Activated naive CD4-positive, alpha-beta T cell treated with anti-CD3 and anti-CD28 coated beads, Interleukin-2, amount 10 ng/mL, durations not matched to agents 7 days and 5 days (primary cell): Measurements from ENCODE around the gene NAT8L.

ENCODE experiments used
- CTCF ChIA-PET: fragments of 350-600 bp; sonication (Branson Sonifier 250); formaldehyde crosslinking; loops from one replicate; lab custom pipeline; 2021; ENCODE audit warnings: antibody characterized with exemption; lab: Charles Lee
- DNase-seq: peaks from one replicate; pipeline ENCODE4 v3.0.0-alpha.2; 2020
- H3K27ac Mint-ChIP-seq: one replicate; pipeline ENCODE4 v1.8.0; 2021; ENCODE audit warnings: mild to moderate bottlenecking, moderate library complexity, mixed read lengths
- H3K27me3 Mint-ChIP-seq: one replicate; pipeline ENCODE4 v1.8.0; 2021; ENCODE audit warnings: mild to moderate bottlenecking, mixed read lengths
- H3K36me3 Mint-ChIP-seq: one replicate; pipeline ENCODE4 v1.8.0; 2021; ENCODE audit warnings: mixed read lengths
- H3K4me1 Mint-ChIP-seq: one replicate; pipeline ENCODE4 v1.8.0; 2021; ENCODE audit warnings: mixed read lengths
- H3K4me3 Mint-ChIP-seq: one replicate; pipeline ENCODE4 v1.8.0; 2021; ENCODE audit warnings: mild to moderate bottlenecking, moderate library complexity, mixed read lengths
- H3K9me3 Mint-ChIP-seq: one replicate; pipeline ENCODE4 v1.8.0; 2021; ENCODE audit warnings: mixed read lengths

NAT8L gene

GRCh38 chr4:2072971-2073807 is 14.1 kb downstream of the NAT8L start:
- DNase-seq = peak; percentile 14
- Mint-ChIP-seq H3K27me3 (no peaks in the 10 kb centered on the region), H3K36me3 (no peaks in the 10 kb centered on the region), H3K9me3 (peaks cover 1% of the 10 kb centered on the region), H3K4me3 (no peak overlapping the region), H3K27ac (no peak overlapping the region), H3K4me1 (no peaks in the 10 kb centered on the region)
- CTCF ChIA-PET = no interaction called here

GRCh38 chr4:2073808-2074481 is 14.8 kb downstream of the NAT8L start:
- H3K9me3 Mint-ChIP-seq = no peaks in the 10 kb centered on the region
- H3K4me3 Mint-ChIP-seq = no peak overlapping the region
- H3K27ac Mint-ChIP-seq = no peak overlapping the region
- DNase-seq = peak; percentile 10
- CTCF ChIA-PET = interaction anchor here (1.1 kb wide), 1 partner anchor 175 kb away, joined by 3 read pairs; no protein-coding TSS in a partner anchor
- no peaks in the 10 kb centered on the region for H3K36me3 Mint-ChIP-seq
- H3K27me3 Mint-ChIP-seq = no peaks in the 10 kb centered on the region
- no peaks in the 10 kb centered on the region for H3K4me1 Mint-ChIP-seq

GRCh38 chr4:2074588-2074987 is 15.5 kb downstream of the NAT8L start:
- Mint-ChIP-seq H3K36me3 (no peaks in the 10 kb centered on the region), H3K4me3 (no peak overlapping the region), H3K27me3 (no peaks in the 10 kb centered on the region), H3K9me3 (no peaks in the 10 kb centered on the region), H3K27ac (no peak overlapping the region), H3K4me1 (no peaks in the 10 kb centered on the region)
- DNase-seq = no peak
- CTCF ChIA-PET = interaction anchor here (1.1 kb wide), 1 partner anchor 175 kb away, joined by 3 read pairs; no protein-coding TSS in a partner anchor

GRCh38 chr4:2075171-2075986 is 16.3 kb downstream of the NAT8L start:
- DNase-seq = peak; percentile 15
- H3K9me3 Mint-ChIP-seq = no peaks in the 10 kb centered on the region
- CTCF ChIA-PET = no interaction called here
- H3K4me1 Mint-ChIP-seq = no peaks in the 10 kb centered on the region
- no peak overlapping the region for H3K27ac Mint-ChIP-seq
- no peaks in the 10 kb centered on the region for H3K27me3 Mint-ChIP-seq
- no peaks in the 10 kb centered on the region for H3K36me3 Mint-ChIP-seq
- no peak overlapping the region for H3K4me3 Mint-ChIP-seq

- Mint-ChIP-seq H3K27me3 (peaks cover under 1% of the 10 kb centered on the region), H3K9me3 (no peaks in the 10 kb centered on the region), H3K36me3 (no peaks in the 10 kb centered on the region), H3K4me3 (no peak overlapping the region), H3K4me1 (no peaks in the 10 kb centered on the region), H3K27ac (no peak overlapping the region)
- peak; percentile 18 for DNase-seq
- CTCF ChIA-PET = no interaction called here
Measured at GRCh38 chr4:2075987-2076907, 17.1 kb downstream of the NAT8L start.

- CTCF ChIA-PET = no interaction called here
- no peaks in the 10 kb centered on the region for H3K36me3 Mint-ChIP-seq
- no peak overlapping the region for H3K27ac Mint-ChIP-seq
- peaks cover 4% of the 10 kb centered on the region for H3K27me3 Mint-ChIP-seq
- no peak for DNase-seq
- H3K4me3 Mint-ChIP-seq = no peak overlapping the region
- H3K9me3 Mint-ChIP-seq = no peaks in the 10 kb centered on the region
- H3K4me1 Mint-ChIP-seq = no peaks in the 10 kb centered on the region
Measured at GRCh38 chr4:2076908-2077536, 17.9 kb downstream of the NAT8L start.

GRCh38 chr4:2077537-2078460 is 18.7 kb downstream of the NAT8L start:
- Mint-ChIP-seq H3K27ac (no peak overlapping the region), H3K36me3 (no peaks in the 10 kb centered on the region), H3K4me1 (no peaks in the 10 kb centered on the region), H3K9me3 (no peaks in the 10 kb centered on the region), H3K27me3 (peaks cover 4% of the 10 kb centered on the region), H3K4me3 (no peak overlapping the region)
- DNase-seq = peak; percentile 18
- CTCF ChIA-PET = no interaction called here

GRCh38 chr4:2078584-2078983 is 19.5 kb downstream of the NAT8L start:
- H3K27me3 Mint-ChIP-seq = peaks cover 10% of the 10 kb centered on the region
- H3K4me3 Mint-ChIP-seq = no peak overlapping the region
- H3K36me3 Mint-ChIP-seq = no peaks in the 10 kb centered on the region
- no peaks in the 10 kb centered on the region for H3K9me3 Mint-ChIP-seq
- CTCF ChIA-PET = no interaction called here
- H3K27ac Mint-ChIP-seq = no peak overlapping the region
- no peaks in the 10 kb centered on the region for H3K4me1 Mint-ChIP-seq
- DNase-seq = peak; percentile 17

GRCh38 chr4:2079006-2079405 is 19.9 kb downstream of the NAT8L start:
- peak; percentile 15 for DNase-seq
- H3K36me3 Mint-ChIP-seq = no peaks in the 10 kb centered on the region
- CTCF ChIA-PET = no interaction called here
- no peaks in the 10 kb centered on the region for H3K9me3 Mint-ChIP-seq
- H3K27ac Mint-ChIP-seq = no peak overlapping the region
- H3K4me1 Mint-ChIP-seq = no peaks in the 10 kb centered on the region
- peaks cover 13% of the 10 kb centered on the region for H3K27me3 Mint-ChIP-seq
- H3K4me3 Mint-ChIP-seq = no peak overlapping the region

GRCh38 chr4:2079926-2080325 is 20.8 kb downstream of the NAT8L start:
- H3K4me1 Mint-ChIP-seq = no peaks in the 10 kb centered on the region
- peaks cover 13% of the 10 kb centered on the region for H3K27me3 Mint-ChIP-seq
- H3K27ac Mint-ChIP-seq = no peak overlapping the region
- peak; percentile 4 for DNase-seq
- no peak overlapping the region for H3K4me3 Mint-ChIP-seq
- CTCF ChIA-PET = no interaction called here
- H3K36me3 Mint-ChIP-seq = no peaks in the 10 kb centered on the region
- H3K9me3 Mint-ChIP-seq = no peaks in the 10 kb centered on the region

GRCh38 chr4:2080429-2081300 is 21.5 kb downstream of the NAT8L start:
- CTCF ChIA-PET = no interaction called here
- Mint-ChIP-seq H3K36me3 (no peaks in the 10 kb centered on the region), H3K4me1 (no peaks in the 10 kb centered on the region), H3K27ac (no peak overlapping the region), H3K27me3 (peaks cover 18% of the 10 kb centered on the region), H3K9me3 (no peaks in the 10 kb centered on the region), H3K4me3 (no peak overlapping the region)
- peak; percentile 16 for DNase-seq

- H3K9me3 Mint-ChIP-seq = no peaks in the 10 kb centered on the region
- no peaks in the 10 kb centered on the region for H3K4me1 Mint-ChIP-seq
- no peaks in the 10 kb centered on the region for H3K36me3 Mint-ChIP-seq
- CTCF ChIA-PET = no interaction called here
- no peak overlapping the region for H3K4me3 Mint-ChIP-seq
- DNase-seq = peak; percentile 17
- H3K27me3 Mint-ChIP-seq = peaks cover 26% of the 10 kb centered on the region
- H3K27ac Mint-ChIP-seq = no peak overlapping the region
Measured at GRCh38 chr4:2081540-2081939, 22.4 kb downstream of the NAT8L start.
